VCaP (cell line): ENCODE measurements around the gene HPD.

Experiments used
- H3K27ac ChIP-seq: fragments of 450-650 bp; 2 replicates; pipeline ENCODE4 v1.5.1; 2017
- TF ChIP-seq, protein P1 (sequence below): fragments of 450-650 bp; conservative IDR thresholded peaks from 2 replicates; pipeline ENCODE4 v1.5.1; 2017; ENCODE audit warnings: mild to moderate bottlenecking, moderate library complexity

The HPD gene

GRCh38 chr12:121798787-121799155 is 59.9 kb downstream of the HPD start:
- TF ChIP-seq, protein P1, sequence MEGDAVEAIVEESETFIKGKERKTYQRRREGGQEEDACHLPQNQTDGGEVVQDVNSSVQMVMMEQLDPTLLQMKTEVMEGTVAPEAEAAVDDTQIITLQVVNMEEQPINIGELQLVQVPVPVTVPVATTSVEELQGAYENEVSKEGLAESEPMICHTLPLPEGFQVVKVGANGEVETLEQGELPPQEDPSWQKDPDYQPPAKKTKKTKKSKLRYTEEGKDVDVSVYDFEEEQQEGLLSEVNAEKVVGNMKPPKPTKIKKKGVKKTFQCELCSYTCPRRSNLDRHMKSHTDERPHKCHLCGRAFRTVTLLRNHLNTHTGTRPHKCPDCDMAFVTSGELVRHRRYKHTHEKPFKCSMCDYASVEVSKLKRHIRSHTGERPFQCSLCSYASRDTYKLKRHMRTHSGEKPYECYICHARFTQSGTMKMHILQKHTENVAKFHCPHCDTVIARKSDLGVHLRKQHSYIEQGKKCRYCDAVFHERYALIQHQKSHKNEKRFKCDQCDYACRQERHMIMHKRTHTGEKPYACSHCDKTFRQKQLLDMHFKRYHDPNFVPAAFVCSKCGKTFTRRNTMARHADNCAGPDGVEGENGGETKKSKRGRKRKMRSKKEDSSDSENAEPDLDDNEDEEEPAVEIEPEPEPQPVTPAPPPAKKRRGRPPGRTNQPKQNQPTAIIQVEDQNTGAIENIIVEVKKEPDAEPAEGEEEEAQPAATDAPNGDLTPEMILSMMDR = no peak
- H3K27ac ChIP-seq = peak overlapping the region; percentile 100

- TF ChIP-seq, protein P1 = no peak
- H3K27ac ChIP-seq = peak overlapping the region; percentile 100
Measured at GRCh38 chr12:121797937-121798786, 60.5 kb downstream of the HPD start.

DNA sequence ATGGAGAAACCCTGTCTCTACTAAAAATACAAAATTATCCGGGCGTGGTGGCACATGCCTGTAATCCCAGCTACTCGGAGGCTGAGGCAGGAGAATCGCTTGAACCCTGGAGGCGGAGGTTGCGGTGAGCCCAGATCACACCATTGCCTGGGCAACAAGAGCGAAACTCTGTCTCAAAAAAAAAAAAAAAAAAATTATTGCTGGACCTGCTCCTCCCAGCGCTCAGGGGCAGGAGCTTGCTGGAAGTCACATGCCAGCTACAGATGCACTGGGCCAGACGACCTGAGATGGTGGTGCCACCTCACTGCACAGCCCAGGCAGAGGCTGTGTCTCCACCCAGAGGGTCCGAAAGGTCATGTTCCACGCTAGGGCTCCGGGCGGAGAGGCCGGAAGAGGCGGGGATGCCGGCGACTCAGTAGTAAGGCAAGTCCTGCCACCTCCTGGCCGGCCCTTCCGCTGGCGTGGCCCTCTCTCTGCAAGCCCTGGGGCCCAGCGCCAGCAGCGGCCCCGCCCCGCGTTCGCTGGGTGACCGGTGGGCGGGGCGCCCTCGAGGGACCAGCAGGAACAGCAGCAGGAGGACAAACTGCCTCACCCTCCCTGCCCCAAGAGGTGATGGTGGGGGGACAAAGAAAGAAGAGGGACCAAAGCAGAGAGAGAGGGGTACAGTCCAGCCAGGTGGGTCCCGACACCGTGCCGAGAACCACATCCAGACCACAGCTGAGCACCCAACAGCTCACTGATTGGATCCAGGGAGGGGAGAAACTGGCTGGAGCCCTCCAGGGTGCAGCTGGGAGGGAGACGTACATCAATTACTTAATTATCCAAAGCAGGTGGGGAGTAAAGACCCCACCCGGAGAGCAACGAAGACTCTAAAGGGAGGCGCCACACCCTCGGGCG is 61.6 kb downstream of the HPD start:
- TF ChIP-seq, protein P1 = peak; percentile 49
- peak overlapping the region; percentile 100 for H3K27ac ChIP-seq

DNA sequence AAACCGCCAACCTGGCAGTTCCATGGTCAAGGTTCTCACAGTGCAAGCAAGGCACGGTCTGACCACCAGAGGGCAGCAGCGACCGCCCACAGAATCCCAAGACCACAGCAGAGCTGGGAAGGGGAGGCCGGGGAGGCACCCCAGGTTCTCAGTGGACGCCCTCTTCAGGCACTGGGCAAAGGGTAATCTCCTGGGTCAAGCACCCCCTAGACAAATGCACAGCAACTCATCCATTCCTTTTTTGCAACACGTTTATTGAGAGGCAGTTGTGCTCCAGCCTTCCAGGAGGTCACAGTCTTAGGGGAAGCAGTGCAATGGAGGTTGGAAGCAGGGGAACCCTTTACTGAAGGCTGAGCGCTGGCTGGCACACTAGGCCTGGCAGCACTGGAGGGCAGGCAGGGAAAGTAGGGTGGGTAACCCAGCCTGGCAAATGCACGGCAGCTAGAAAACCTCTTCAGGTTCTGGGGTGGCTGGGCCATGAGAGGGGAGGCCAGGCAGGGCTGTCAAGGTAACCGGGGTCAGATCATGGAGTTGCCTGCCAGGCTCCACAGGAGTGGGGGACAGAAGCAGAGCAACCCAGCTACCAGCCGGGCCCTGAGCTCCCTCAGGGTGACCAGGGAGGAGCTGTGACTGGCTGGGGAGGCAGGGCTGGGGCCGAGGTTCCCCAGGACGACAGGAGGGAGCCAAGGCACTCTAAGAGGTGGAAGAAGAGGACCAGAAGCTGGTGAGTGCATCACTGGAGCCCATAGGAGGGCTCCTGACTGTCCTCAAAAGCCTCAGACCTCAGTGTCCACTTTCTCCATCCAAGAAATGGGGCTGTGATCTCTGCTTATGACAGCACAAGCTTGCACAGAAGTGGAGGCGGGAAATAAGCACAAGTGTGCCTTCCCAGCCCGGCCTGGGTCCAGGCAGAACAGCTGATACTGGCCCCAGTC is 63.4 kb downstream of the HPD start:
- TF ChIP-seq, protein P1 = peak; percentile 88
- peak overlapping the region; percentile 100 for H3K27ac ChIP-seq

DNA sequence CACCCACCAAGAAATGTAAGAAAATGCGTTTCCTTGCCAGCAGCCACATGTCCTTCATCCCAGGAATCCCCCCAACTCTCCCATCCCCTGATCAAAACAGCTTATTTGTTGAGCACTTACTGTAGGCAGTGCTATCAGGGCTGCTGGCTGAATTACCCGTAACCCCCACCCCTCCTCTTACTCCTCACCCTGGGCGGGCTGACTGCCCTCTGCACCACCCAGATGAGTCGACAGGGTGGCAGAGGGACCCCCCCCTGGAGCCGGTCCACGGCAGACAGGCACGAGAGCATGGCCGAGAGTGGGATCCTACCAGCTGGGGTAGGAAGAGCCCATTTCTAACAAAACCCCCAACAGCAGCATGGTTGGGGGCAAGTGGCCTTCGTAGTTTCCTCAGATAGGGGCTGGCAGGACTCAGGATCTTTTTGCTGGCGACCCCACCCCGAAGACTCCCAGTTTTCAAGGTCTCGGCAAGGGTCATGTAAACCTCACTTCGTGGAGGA is 64.1 kb downstream of the HPD start:
- peak overlapping the region; percentile 100 for H3K27ac ChIP-seq
- TF ChIP-seq, protein P1 = peak; percentile 17; the same call in 1 of the 2 replicates

- peak overlapping the region; percentile 100 for H3K27ac ChIP-seq
- TF ChIP-seq, protein P1 = peak; percentile 99
Measured at GRCh38 chr12:121793838-121794533, 64.7 kb downstream of the HPD start.
